H1 (cell line): Measurements from ENCODE around the gene ST7L. TPM values are rescaled to one million over a fixed set of nuclear protein-coding genes. Genes with fewer than 3 reads are reported as not detected.

Experiments used
- CTCF ChIA-PET: fragments of 300-600 bp; sonication (Branson Sonifier 250); formaldehyde crosslinking; loops from one replicate; lab custom pipeline; 2021; ENCODE audit not compliant: partially characterized antibody; lab: Charles Lee
- POLR2A ChIA-PET: fragments of 300-600 bp; sonication (Branson Sonifier 250); formaldehyde crosslinking; loops from one replicate; lab custom pipeline; 2021; ENCODE audit warnings: inconsistent platforms; ENCODE audit not compliant: partially characterized antibody; lab: Charles Lee
- DNase-seq, 2 experiments: peaks; one replicate each; pipeline versions ENCODE4 v3.0.0 to v3.0.0-alpha.2; 2010 to 2022; ENCODE audit warnings: low spot score in 2 of 2, low read depth in 1 of 2, mixed read lengths in 1 of 2
- FAIRE-seq: peaks from 2 replicates; lab custom pipeline; 2011; peaks lifted over from hg19 to GRCh38; lab: Jason Lieb, UNC
- H2AFZ ChIP-seq: 2 replicates; pipeline ENCODE4 v1.8.1; 2012; ENCODE audit warnings: low read length, inconsistent platforms
- H2AK5ac ChIP-seq: 2 replicates; pipeline ENCODE4 v1.6.1; 2013; ENCODE audit warnings: low read depth, low read length
- H2BK120ac ChIP-seq: replicated peaks from 2 replicates; pipeline ENCODE3; 2013; ENCODE audit warnings: low read depth, low read length, inconsistent platforms
- H2BK12ac ChIP-seq: 2 replicates; pipeline ENCODE4 v1.6.1; 2013; ENCODE audit warnings: low read depth, low read length
- H2BK15ac ChIP-seq: 2 replicates; pipeline ENCODE4 v1.6.1; 2013; ENCODE audit warnings: low read length
- H2BK20ac ChIP-seq: 2 replicates; pipeline ENCODE4 v1.6.1; 2013; ENCODE audit warnings: low read length
- H2BK5ac ChIP-seq: 2 replicates; pipeline ENCODE4 v1.6.1; 2013; ENCODE audit warnings: low read depth, low read length
- H3K14ac ChIP-seq: 2 replicates; pipeline ENCODE4 v1.6.1; 2013; ENCODE audit warnings: inconsistent platforms; ENCODE audit not compliant: insufficient read length
- H3K18ac ChIP-seq: 2 replicates; pipeline ENCODE4 v1.6.1; 2013; ENCODE audit warnings: low read length; ENCODE audit errors: extremely low read depth
- H3K23ac ChIP-seq: 2 replicates; pipeline ENCODE4 v1.6.1; 2013; ENCODE audit warnings: inconsistent platforms; ENCODE audit not compliant: insufficient read length
- H3K23me2 ChIP-seq: 2 replicates; pipeline ENCODE4 v1.6.1; 2013; ENCODE audit warnings: low read depth, low read length
- H3K27ac ChIP-seq: 2 replicates; pipeline ENCODE4 v1.6.1; 2011; ENCODE audit warnings: low read depth, low read length, inconsistent platforms
- H3K27me3 ChIP-seq, 4 experiments: replicated peaks in 1 of 4; 1 replicate in 1 of 4; 2 replicates in 3 of 4; pipeline versions ENCODE4 v1.6.1 to v1.8.1; 2011 to 2013; ENCODE audit warnings: low read length in 3 of 4, mild to moderate bottlenecking in 3 of 4, inconsistent platforms in 2 of 4, mixed read lengths in 2 of 4, moderate library complexity in 1 of 4; ENCODE audit not compliant: control insufficient read depth in 3 of 4, insufficient read depth in 3 of 4; ENCODE audit errors: extremely low read depth in 1 of 4
- H3K36me3 ChIP-seq, 4 experiments: 2 replicates each; pipeline versions ENCODE4 v1.6.1 to v1.8.1; 2011 to 2013; ENCODE audit warnings: mild to moderate bottlenecking in 4 of 4, low read length in 3 of 4, moderate library complexity in 2 of 4, control low read depth in 1 of 4, inconsistent platforms in 1 of 4; ENCODE audit not compliant: insufficient read depth in 4 of 4, control insufficient read depth in 2 of 4
- H3K4ac ChIP-seq: replicated peaks from 2 replicates; pipeline ENCODE3; 2013; ENCODE audit warnings: low read length, low read depth, mixed read lengths, inconsistent platforms; ENCODE audit not compliant: insufficient read length
- H3K4me1 ChIP-seq, 4 experiments: replicated peaks in 1 of 4; 1 replicate in 1 of 4; 2 replicates in 3 of 4; pipeline versions ENCODE4 v1.6.1 to v1.8.1; 2011 to 2013; ENCODE audit warnings: low read length in 3 of 4, inconsistent platforms in 2 of 4, mixed read lengths in 1 of 4; ENCODE audit not compliant: insufficient read depth in 4 of 4, control insufficient read depth in 3 of 4
- H3K4me2 ChIP-seq, 2 experiments: 2 replicates each; pipeline versions ENCODE4 v1.6.1 to v1.8.1; 2011 to 2013; ENCODE audit warnings: low read depth in 2 of 2, low read length in 2 of 2, control low read depth in 1 of 2, inconsistent platforms in 1 of 2, mild to moderate bottlenecking in 1 of 2; ENCODE audit not compliant: insufficient read depth in 1 of 2
- H3K4me3 ChIP-seq, 4 experiments: fragments of 200-600, 300-600 bp in 1 of 4; sonication (generic), shearing (Covaris generic), sonication (Bioruptor Twin) in 1 of 4; 2 replicates each; pipeline versions ENCODE4 v1.5.1 to v1.8.1; 2011 to 2016; ENCODE audit warnings: low read length in 4 of 4, low read depth in 3 of 4, control low read depth in 2 of 4, inconsistent platforms in 2 of 4, mild to moderate bottlenecking in 2 of 4, mixed read lengths in 1 of 4, moderate library complexity in 1 of 4; ENCODE audit not compliant: insufficient read depth in 2 of 4; ENCODE audit errors: extremely low read depth in 1 of 4
- H3K56ac ChIP-seq: replicated peaks from 2 replicates; pipeline ENCODE3; 2013; ENCODE audit warnings: low read depth, mild to moderate bottlenecking, mixed read lengths, low read length, inconsistent platforms; ENCODE audit not compliant: insufficient read length
- H3K79me1 ChIP-seq: 2 replicates; pipeline ENCODE4 v1.6.1; 2013; ENCODE audit warnings: low read depth, low read length, control low read depth
- H3K79me2 ChIP-seq, 2 experiments: 2 replicates each; pipeline versions ENCODE4 v1.6.1 to v1.8.1; 2012 to 2013; ENCODE audit warnings: low read length in 2 of 2, mild to moderate bottlenecking in 2 of 2, inconsistent platforms in 1 of 2; ENCODE audit not compliant: insufficient read depth in 2 of 2, control insufficient read depth in 1 of 2
- H3K9ac ChIP-seq, 4 experiments: replicated peaks in 1 of 4; 1 replicate in 1 of 4; 2 replicates in 3 of 4; pipeline versions ENCODE4 v1.6.1 to v1.8.1; 2011 to 2013; ENCODE audit warnings: low read depth in 3 of 4, low read length in 3 of 4, control low read depth in 2 of 4, mild to moderate bottlenecking in 2 of 4, moderate library complexity in 2 of 4, inconsistent platforms in 1 of 4; ENCODE audit errors: extremely low read depth in 1 of 4
- H3K9me3 ChIP-seq, 2 experiments: 2 replicates each; pipeline versions ENCODE4 v1.6.1 to v1.8.1; 2012 to 2013; ENCODE audit warnings: mild to moderate bottlenecking in 2 of 2, moderate library complexity in 2 of 2, control low read depth in 1 of 2, inconsistent platforms in 1 of 2, low read depth in 1 of 2, low read length in 1 of 2, mixed read lengths in 1 of 2; ENCODE audit not compliant: insufficient read depth in 2 of 2
- H4K20me1 ChIP-seq, 2 experiments: replicated peaks in 1 of 2; 2 replicates each; pipeline versions ENCODE3 to v1.8.1; 2011 to 2013; ENCODE audit warnings: inconsistent platforms in 2 of 2, low read length in 2 of 2, mild to moderate bottlenecking in 1 of 2; ENCODE audit not compliant: insufficient read depth in 2 of 2, control insufficient read depth in 1 of 2
- H4K5ac ChIP-seq: 2 replicates; pipeline ENCODE4 v1.6.1; 2013; ENCODE audit warnings: low read length, low read depth, mixed read lengths, inconsistent platforms; ENCODE audit not compliant: insufficient read length
- H4K8ac ChIP-seq: 2 replicates; pipeline ENCODE4 v1.8.0; 2013; ENCODE audit warnings: mild to moderate bottlenecking, moderate library complexity, low read length, inconsistent platforms; ENCODE audit not compliant: insufficient read depth; ENCODE audit errors: extremely low read depth
- H4K91ac ChIP-seq: replicated peaks from 2 replicates; pipeline ENCODE3; 2013; ENCODE audit warnings: low read length, mixed read lengths, inconsistent platforms; ENCODE audit not compliant: insufficient read length
- ASH2L ChIP-seq: fragments of 200-600, 300-600 bp; sonication (generic); IDR thresholded peaks from one replicate; pipeline ENCODE4 v1.7.1; 2017; ENCODE audit warnings: low read length
- CHD2 ChIP-seq: IDR thresholded peaks from 2 replicates; pipeline ENCODE4 v1.6.1; 2012; ENCODE audit warnings: low read length, improper control_type of control experiment
- EP300 ChIP-seq, 2 experiments: IDR thresholded peaks; 1 replicate in 1 of 2; 2 replicates in 1 of 2; pipeline ENCODE4 v1.6.1; 2011 to 2012; ENCODE audit warnings: low read depth in 2 of 2, low read length in 2 of 2, mild to moderate bottlenecking in 2 of 2, borderline replicate concordance in 1 of 2, inconsistent platforms in 1 of 2, moderate library complexity in 1 of 2
- HDAC6 ChIP-seq: IDR thresholded peaks from one replicate; pipeline ENCODE4 v1.7.1; 2012; ENCODE audit warnings: low read depth, mild to moderate bottlenecking, inconsistent platforms, low read length, moderate library complexity
- MAFK ChIP-seq: IDR thresholded peaks from 2 replicates; pipeline ENCODE4 v1.6.1; 2012; ENCODE audit warnings: low read depth, mild to moderate bottlenecking, improper control_type of control experiment, low read length
- POU5F1 ChIP-seq: IDR thresholded peaks from 2 replicates; pipeline ENCODE4 v1.6.1; 2011; ENCODE audit warnings: low read depth, mild to moderate bottlenecking, low read length, moderate library complexity
- SIN3A ChIP-seq, 2 experiments: IDR thresholded peaks in 1 of 2; conservative IDR thresholded peaks in 1 of 2; 2 replicates each; pipeline ENCODE4 v1.6.1; 2011 to 2012; ENCODE audit warnings: low read length in 2 of 2, improper control_type of control experiment in 1 of 2, low read depth in 1 of 2, mild to moderate bottlenecking in 1 of 2
- TEAD4 ChIP-seq: IDR thresholded peaks from 2 replicates; pipeline ENCODE4 v1.6.1; 2012; ENCODE audit warnings: low read depth, low read length, inconsistent platforms, mixed read lengths
- WGBS, 2 experiments: shearing (Covaris generic) in 1 of 2; methylation state at CpG; one replicate each; pipeline versions ENCODE4 v1.1.6 to v1.1.7; 2013 to 2015; ENCODE audit warnings: low lambda C conversion rate in 2 of 2, mixed read lengths in 2 of 2, inconsistent platforms in 1 of 2, low coverage in 1 of 2, missing lambda C conversion rate in 1 of 2; ENCODE audit not compliant: insufficient replicate concordance in 2 of 2, insufficient coverage in 1 of 2, insufficient read length in 1 of 2; ENCODE audit errors: extremely low coverage in 1 of 2, missing lambda C conversion rate in 1 of 2; 5-methylcytosine and 5-hydroxymethylcytosine counted together
- polyA plus RNA-seq, 7 experiments: library from polyadenylated mRNA; depleted of rRNA in 3 of 7; stranded (reverse) in 5 of 7; unstranded in 2 of 7; fragments of >200 nt in 5 of 7; fragments of 200-250 nt in 2 of 7; gene quantifications; 1 replicate in 5 of 7; 2 replicates in 1 of 7; 4 replicates in 1 of 7; pipeline versions ENCODE4 v1.2.1 to v1.2.3, GENCODE V29; 2011 to 2013; ENCODE audit warnings: missing spikeins in 2 of 7, mixed read lengths in 2 of 7
- total RNA-seq: library from RNA; stranded (reverse); fragmentation: NEBNext Ultra II Directional; extraction: Animal tissue kit (Norgen Biotek cat#: 25700); gene quantifications from 2 replicates; pipeline ENCODE4 v1.2.1, GENCODE V29; 2021

The ST7L gene
- total and polyA plus RNA-seq, 2 of the 8 experiments (the other 6 are each of a cell fraction or from before 2014, with no cell fraction given) = 9.6 to 16.2 TPM

- no peak overlapping the region for H3K9ac ChIP-seq
- no peak overlapping the region for H3K56ac ChIP-seq
- H3K4me1 ChIP-seq = no peaks in the 10 kb centered on the region
- no peak for DNase-seq
- H2AFZ ChIP-seq = no peak overlapping the region
- H3K18ac ChIP-seq = no peak overlapping the region
- ChIA-PET CTCF (interaction anchor here (0.8 to 1.4 kb wide), 3 partner anchors 10 to 26 kb away, joined by 3 to 6 read pairs (median 4); no protein-coding TSS in a partner anchor), POLR2A (no interaction called here)
- no peak overlapping the region for H3K4me3 ChIP-seq
- H2BK20ac ChIP-seq = no peak overlapping the region
- H3K23me2 ChIP-seq = no peaks in the 10 kb centered on the region
- no peak overlapping the region for H4K5ac ChIP-seq
- no peaks in the 10 kb centered on the region for H4K20me1 ChIP-seq
- H3K79me2 ChIP-seq = no peaks in the 10 kb centered on the region
- TF ChIP-seq MAFK (no peak), POU5F1 (no peak), ASH2L (no peak), TEAD4 (no peak), SIN3A (conservative IDR thresholded peaks at IDR 0.05 in 1 of 2, IDR thresholded peaks at IDR 0.05 in 1 of 2; ENCODE audit: low read depth in 1 of 2, low read length in 2 of 2) (no peak), HDAC6 (no peak), CHD2 (no peak), EP300 (IDR thresholded peaks at IDR 0.05; ENCODE audit: borderline replicate concordance in 1 of 2, low read depth in 2 of 2, low read length in 2 of 2) (no peak)
- WGBS, 2 experiments = 80% methylated on average over 1 of the region's 1 CpG; no CpG with 5 or more reads in 1 of the 2 experiments
- H2BK5ac ChIP-seq = no peak overlapping the region
- H2BK120ac ChIP-seq = no peak overlapping the region
- no peaks in the 10 kb centered on the region for H3K36me3 ChIP-seq
- no peak overlapping the region for H4K91ac ChIP-seq
- no peaks in the 10 kb centered on the region for H3K27me3 ChIP-seq
- no peak overlapping the region for H4K8ac ChIP-seq
- no peak overlapping the region for H3K4me2 ChIP-seq
- H2BK15ac ChIP-seq = no peak overlapping the region
- H3K9me3 ChIP-seq = no peaks in the 10 kb centered on the region
- no peak overlapping the region for H3K23ac ChIP-seq
- no peak for FAIRE-seq
- H3K4ac ChIP-seq = no peak overlapping the region
- no peak overlapping the region for H2BK12ac ChIP-seq
- H2AK5ac ChIP-seq = no peak overlapping the region
- H3K27ac ChIP-seq = no peak overlapping the region
- H3K14ac ChIP-seq = no peak overlapping the region
- no peaks in the 10 kb centered on the region for H3K79me1 ChIP-seq
These were observed 126.9 kb downstream of the ST7L start for GRCh38 chr1:112492076-112492475.
